Measurements from ENCODE around the gene PALB2. TPM values are rescaled to one million over a fixed set of nuclear protein-coding genes. Genes with fewer than 3 reads are reported as not detected.

Gene PALB2
- total and polyA plus RNA-seq, 10 of the 15 experiments (the other 5 are each of a cell fraction or from before 2014, with no cell fraction given) = 9.2 to 24.6 (median 17.6) TPM

DNA sequence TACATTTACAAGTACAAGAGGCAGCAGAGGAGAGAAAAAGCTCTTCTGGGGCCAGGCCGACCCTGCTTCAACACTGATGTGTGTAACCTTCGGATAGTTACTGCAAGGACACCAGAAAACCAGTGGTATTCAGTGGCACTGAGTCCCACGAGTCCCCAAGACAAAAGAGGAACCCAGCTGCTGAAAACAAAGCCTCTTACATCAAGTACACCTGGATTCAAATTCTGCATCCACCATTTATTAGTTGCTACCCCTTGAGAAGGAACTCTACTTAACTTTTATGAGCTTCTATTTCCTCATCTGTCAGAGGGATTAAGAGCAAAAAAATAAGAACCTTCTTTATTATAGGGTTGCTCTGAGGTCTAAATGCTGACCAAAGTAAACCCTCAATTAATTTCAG lies 86.6 kb downstream of the PALB2 start:
- no peak for DNase-seq (ENCODE audit: low read depth, low spot score)
- no peak overlapping the region for H3K4me3 ChIP-seq
- H4K20me1 ChIP-seq (ENCODE audit: control insufficient read depth, insufficient read depth) = no peaks in the 10 kb centered on the region
- ATAC-seq = no peak
- WGBS (ENCODE audit: insufficient coverage, insufficient replicate concordance, low lambda C conversion rate, missing lambda C conversion rate) = 96% methylated on average over 3 of the region's 3 CpGs
- H3K27ac ChIP-seq (ENCODE audit: control insufficient read depth, insufficient read depth) = no peak overlapping the region
- H3K9ac ChIP-seq (ENCODE audit: control insufficient read depth, insufficient read depth, low read length) = no peak overlapping the region
- ChIA-PET SMC1A (ENCODE audit: uncharacterized antibody, unreplicated experiment) (interaction anchor here (1.0 to 2.3 kb wide), 5 partner anchors 8 to 118 kb away, joined by 3 to 10 read pairs (median 6); no protein-coding TSS in a partner anchor), POLR2A (interaction anchor here (1.4 to 1.5 kb wide), 2 partner anchors 15 to 49 kb away, joined by 3 to 4 read pairs; no protein-coding TSS in a partner anchor), CTCF (interaction anchor here (0.7 to 5.0 kb wide), 5 partner anchors 42 to 120 kb away, joined by 3 to 35 read pairs (median 8); partner anchors contain the start of gene GGA2), RAD21 (ENCODE audit: unreplicated experiment) (interaction anchor here (2.8 kb wide), 1 partner anchor 49 kb away, joined by 15 read pairs; no protein-coding TSS in a partner anchor)
- no peaks in the 10 kb centered on the region for H3K27me3 ChIP-seq (replicated peaks in 1 of 2; ENCODE audit: control insufficient read depth in 2 of 2, insufficient read depth in 2 of 2, low read length in 1 of 2)
- peaks cover 9 to 15% of the 10 kb centered on the region in 2 experiments for H3K36me3 ChIP-seq (ENCODE audit: control insufficient read depth in 2 of 2, insufficient read depth in 2 of 2, low read length in 1 of 2)
- BruUV-seq (replicated peaks) = no TSS peak
- H3K4me1 ChIP-seq (ENCODE audit: control insufficient read depth, insufficient read depth, low read length) = no peaks in the 10 kb centered on the region; the same call in none of the 2 replicates
- H3K79me2 ChIP-seq (ENCODE audit: control insufficient read depth, insufficient read depth, low read length) = peaks cover 44% of the 10 kb centered on the region
- no peaks in the 10 kb centered on the region for H3K9me3 ChIP-seq (replicated peaks; ENCODE audit: control insufficient read depth, insufficient read depth, low read length)
- in situ Hi-C loops (cut with MboI) (no loop called here), intact Hi-C loops (cut with micrococcal nuclease; ENCODE audit: unreplicated experiment) (loop anchor here (10.0 kb wide), 1 partner anchor 90 kb away; no protein-coding TSS in a partner anchor)
- H3K4me2 ChIP-seq (ENCODE audit: control insufficient read depth, insufficient read depth) = no peak overlapping the region
- TF ChIP-seq RAD51 (IDR thresholded peaks at IDR 0.05) = no peak
- no peak for TF ChIP-seq ZNF217 (IDR thresholded peaks at IDR 0.05)
- TF ChIP-seq HDGF (IDR thresholded peaks at IDR 0.05) = no peak
- TF ChIP-seq SPI1 (IDR thresholded peaks at IDR 0.05; ENCODE audit: borderline replicate concordance, insufficient read depth, low read depth, low read length) = peak; percentile 18; the same call in 1 of the 2 replicates
- TF ChIP-seq IKZF2 (IDR thresholded peaks at IDR 0.05) = no peak
- no peak for TF ChIP-seq BMI1 (IDR thresholded peaks at IDR 0.05; ENCODE audit: borderline replicate concordance)
- TF ChIP-seq, protein P1, sequence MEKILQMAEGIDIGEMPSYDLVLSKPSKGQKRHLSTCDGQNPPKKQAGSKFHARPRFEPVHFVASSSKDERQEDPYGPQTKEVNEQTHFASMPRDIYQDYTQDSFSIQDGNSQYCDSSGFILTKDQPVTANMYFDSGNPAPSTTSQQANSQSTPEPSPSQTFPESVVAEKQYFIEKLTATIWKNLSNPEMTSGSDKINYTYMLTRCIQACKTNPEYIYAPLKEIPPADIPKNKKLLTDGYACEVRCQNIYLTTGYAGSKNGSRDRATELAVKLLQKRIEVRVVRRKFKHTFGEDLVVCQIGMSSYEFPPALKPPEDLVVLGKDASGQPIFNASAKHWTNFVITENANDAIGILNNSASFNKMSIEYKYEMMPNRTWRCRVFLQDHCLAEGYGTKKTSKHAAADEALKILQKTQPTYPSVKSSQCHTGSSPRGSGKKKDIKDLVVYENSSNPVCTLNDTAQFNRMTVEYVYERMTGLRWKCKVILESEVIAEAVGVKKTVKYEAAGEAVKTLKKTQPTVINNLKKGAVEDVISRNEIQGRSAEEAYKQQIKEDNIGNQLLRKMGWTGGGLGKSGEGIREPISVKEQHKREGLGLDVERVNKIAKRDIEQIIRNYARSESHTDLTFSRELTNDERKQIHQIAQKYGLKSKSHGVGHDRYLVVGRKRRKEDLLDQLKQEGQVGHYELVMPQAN (conservative IDR thresholded peaks at IDR 0.05) = no peak
- TF ChIP-seq, protein P2, sequence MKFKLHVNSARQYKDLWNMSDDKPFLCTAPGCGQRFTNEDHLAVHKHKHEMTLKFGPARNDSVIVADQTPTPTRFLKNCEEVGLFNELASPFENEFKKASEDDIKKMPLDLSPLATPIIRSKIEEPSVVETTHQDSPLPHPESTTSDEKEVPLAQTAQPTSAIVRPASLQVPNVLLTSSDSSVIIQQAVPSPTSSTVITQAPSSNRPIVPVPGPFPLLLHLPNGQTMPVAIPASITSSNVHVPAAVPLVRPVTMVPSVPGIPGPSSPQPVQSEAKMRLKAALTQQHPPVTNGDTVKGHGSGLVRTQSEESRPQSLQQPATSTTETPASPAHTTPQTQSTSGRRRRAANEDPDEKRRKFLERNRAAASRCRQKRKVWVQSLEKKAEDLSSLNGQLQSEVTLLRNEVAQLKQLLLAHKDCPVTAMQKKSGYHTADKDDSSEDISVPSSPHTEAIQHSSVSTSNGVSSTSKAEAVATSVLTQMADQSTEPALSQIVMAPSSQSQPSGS (IDR thresholded peaks at IDR 0.05; ENCODE audit: low read length) = no peak
- no peak overlapping the region for H2AFZ ChIP-seq (ENCODE audit: control insufficient read depth, low read depth, low read length)
- FAIRE-seq = no peak

Other genes starting within 250 kb of the PALB2 start
Only the 7 nearest of the 10 such genes appear.
- gene EARS2, start 84.0 kb downstream of the PALB2 start, total RNA-seq (2014; rRNA removed) = 38.0 and 39.0 TPM in 2 replicates
- 36.7 TPM in 2 replicates for gene EARS2, start 84.0 kb downstream of the PALB2 start, total RNA-seq (2014; rRNA removed; fragmentation: Illumina TruSeq; extraction: Trizol)
- gene EARS2, start 84.0 kb downstream of the PALB2 start, total RNA-seq (2021) = 28.8 and 32.1 TPM in 2 replicates
- 63.0 and 65.9 TPM in 2 replicates for gene EARS2, start 84.0 kb downstream of the PALB2 start, polyA plus RNA-seq (2011; rRNA removed)
- 41.3 and 47.9 TPM in 2 replicates for gene EARS2, start 84.0 kb downstream of the PALB2 start, polyA plus RNA-seq (2014; fragmentation: Illumina TruSeq; extraction: Trizol)
- gene EARS2, start 84.0 kb downstream of the PALB2 start, polyA plus RNA-seq (2014; fragmentation: Nextera tagmentation; extraction: Ambion mirVana) = 10 to 100 TPM; 12.9 to 27.0 TPM
- 27.3 and 39.8 TPM in 2 replicates for gene EARS2, start 84.0 kb downstream of the PALB2 start, polyA plus RNA-seq (2014; rRNA removed)
- gene EARS2, start 84.0 kb downstream of the PALB2 start, polyA plus RNA-seq (2016; fragmentation: Nextera tagmentation; extraction: Ambion mirVana) = 10 to 100 TPM; 31.0 to 34.8 TPM
- 31.3 and 38.3 TPM in 2 replicates for gene UBFD1, start 83.6 kb downstream of the PALB2 start, total RNA-seq (2014; rRNA removed)
- 18.1 and 19.0 TPM in 2 replicates for gene UBFD1, start 83.6 kb downstream of the PALB2 start, total RNA-seq (2014; rRNA removed; fragmentation: Illumina TruSeq; extraction: Trizol)
- gene UBFD1, start 83.6 kb downstream of the PALB2 start, total RNA-seq (2021) = 45.8 and 48.5 TPM in 2 replicates
- gene UBFD1, start 83.6 kb downstream of the PALB2 start, polyA plus RNA-seq (2011; rRNA removed) = 37.6 and 41.9 TPM in 2 replicates
- gene UBFD1, start 83.6 kb downstream of the PALB2 start, polyA plus RNA-seq (2014; fragmentation: Illumina TruSeq; extraction: Trizol) = 23.4 and 23.7 TPM in 2 replicates
- gene UBFD1, start 83.6 kb downstream of the PALB2 start, polyA plus RNA-seq (2014; fragmentation: Nextera tagmentation; extraction: Ambion mirVana) = 1 to 10 TPM; 7.3 to 7.9 TPM
- 31.1 and 40.7 TPM in 2 replicates for gene UBFD1, start 83.6 kb downstream of the PALB2 start, polyA plus RNA-seq (2014; rRNA removed)
- gene UBFD1, start 83.6 kb downstream of the PALB2 start, polyA plus RNA-seq (2016; fragmentation: Nextera tagmentation; extraction: Ambion mirVana) = 10 to 100 TPM; 33.2 to 38.6 TPM
- gene NDUFAB1, start 45.0 kb downstream of the PALB2 start, total RNA-seq (2014; rRNA removed) = 258 and 271 TPM in 2 replicates
- 115 and 123 TPM in 2 replicates for gene NDUFAB1, start 45.0 kb downstream of the PALB2 start, total RNA-seq (2014; rRNA removed; fragmentation: Illumina TruSeq; extraction: Trizol)
- 131 and 137 TPM in 2 replicates for gene NDUFAB1, start 45.0 kb downstream of the PALB2 start, total RNA-seq (2021)
- gene NDUFAB1, start 45.0 kb downstream of the PALB2 start, polyA plus RNA-seq (2011; rRNA removed) = 237 and 375 TPM in 2 replicates
- gene NDUFAB1, start 45.0 kb downstream of the PALB2 start, polyA plus RNA-seq (2014; fragmentation: Illumina TruSeq; extraction: Trizol) = 64.1 and 79.9 TPM in 2 replicates
- 100 to 1,000 TPM in 1 of 2 experiments, 10 to 100 TPM in 1; 99.8 to 226 TPM for gene NDUFAB1, start 45.0 kb downstream of the PALB2 start, polyA plus RNA-seq (2014; fragmentation: Nextera tagmentation; extraction: Ambion mirVana)
- 325 and 378 TPM in 2 replicates for gene NDUFAB1, start 45.0 kb downstream of the PALB2 start, polyA plus RNA-seq (2014; rRNA removed)
- gene NDUFAB1, start 45.0 kb downstream of the PALB2 start, polyA plus RNA-seq (2016; fragmentation: Nextera tagmentation; extraction: Ambion mirVana) = 100 to 1,000 TPM; 564 to 584 TPM
- gene DCTN5, start 156 bp upstream of the PALB2 start, total RNA-seq (2014; rRNA removed) = 49.1 and 61.9 TPM in 2 replicates
- 66.6 and 69.3 TPM in 2 replicates for gene DCTN5, start 156 bp upstream of the PALB2 start, total RNA-seq (2014; rRNA removed; fragmentation: Illumina TruSeq; extraction: Trizol)
- 84.7 and 86.6 TPM in 2 replicates for gene DCTN5, start 156 bp upstream of the PALB2 start, total RNA-seq (2021)
- gene DCTN5, start 156 bp upstream of the PALB2 start, polyA plus RNA-seq (2011; rRNA removed) = 153 and 159 TPM in 2 replicates
- 97.1 and 108 TPM in 2 replicates for gene DCTN5, start 156 bp upstream of the PALB2 start, polyA plus RNA-seq (2014; fragmentation: Illumina TruSeq; extraction: Trizol)
- 10 to 100 TPM; 69.2 to 72.5 TPM for gene DCTN5, start 156 bp upstream of the PALB2 start, polyA plus RNA-seq (2014; fragmentation: Nextera tagmentation; extraction: Ambion mirVana)
- gene DCTN5, start 156 bp upstream of the PALB2 start, polyA plus RNA-seq (2014; rRNA removed) = 66.4 and 76.2 TPM in 2 replicates
- 100 to 1,000 TPM; 123 to 126 TPM for gene DCTN5, start 156 bp upstream of the PALB2 start, polyA plus RNA-seq (2016; fragmentation: Nextera tagmentation; extraction: Ambion mirVana)
- 67.2 and 79.9 TPM in 2 replicates for gene PLK1, start 37.6 kb upstream of the PALB2 start, total RNA-seq (2014; rRNA removed)
- gene PLK1, start 37.6 kb upstream of the PALB2 start, total RNA-seq (2014; rRNA removed; fragmentation: Illumina TruSeq; extraction: Trizol) = 23.4 and 27.3 TPM in 2 replicates
- 120 and 124 TPM in 2 replicates for gene PLK1, start 37.6 kb upstream of the PALB2 start, total RNA-seq (2021)
- 31.1 and 59.2 TPM in 2 replicates for gene PLK1, start 37.6 kb upstream of the PALB2 start, polyA plus RNA-seq (2011; rRNA removed)
- gene PLK1, start 37.6 kb upstream of the PALB2 start, polyA plus RNA-seq (2014; fragmentation: Illumina TruSeq; extraction: Trizol) = 145 and 189 TPM in 2 replicates
- gene PLK1, start 37.6 kb upstream of the PALB2 start, polyA plus RNA-seq (2014; fragmentation: Nextera tagmentation; extraction: Ambion mirVana) = 10 to 100 TPM; 11.3 to 19.5 TPM
- gene PLK1, start 37.6 kb upstream of the PALB2 start, polyA plus RNA-seq (2014; rRNA removed) = 89.2 and 107 TPM in 2 replicates
- gene PLK1, start 37.6 kb upstream of the PALB2 start, polyA plus RNA-seq (2016; fragmentation: Nextera tagmentation; extraction: Ambion mirVana) = 100 to 1,000 TPM; 184 to 191 TPM
- 0.51 and 0.71 TPM in 2 replicates for gene ERN2, start 71.9 kb upstream of the PALB2 start, total RNA-seq (2014; rRNA removed)
- gene ERN2, start 71.9 kb upstream of the PALB2 start, total RNA-seq (2014; rRNA removed; fragmentation: Illumina TruSeq; extraction: Trizol) = 0.09 and 0.36 TPM in 2 replicates
- gene ERN2, start 71.9 kb upstream of the PALB2 start, total RNA-seq (2021) = 0.11 and 0.95 TPM in 2 replicates
- gene ERN2, start 71.9 kb upstream of the PALB2 start, polyA plus RNA-seq (2011; rRNA removed) = 0.14 TPM in 1 of 2 replicates, not detected in the other
- gene ERN2, start 71.9 kb upstream of the PALB2 start, polyA plus RNA-seq (2014; fragmentation: Illumina TruSeq; extraction: Trizol) = not detected in 2 replicates
- gene ERN2, start 71.9 kb upstream of the PALB2 start, polyA plus RNA-seq (2014; fragmentation: Nextera tagmentation; extraction: Ambion mirVana) = not detected
- 0.46 TPM in 1 of 2 replicates, not detected in the other for gene ERN2, start 71.9 kb upstream of the PALB2 start, polyA plus RNA-seq (2014; rRNA removed)
- under 1 TPM in 1 of 2 experiments, not detected in 1; 0.06 TPM for gene ERN2, start 71.9 kb upstream of the PALB2 start, polyA plus RNA-seq (2016; fragmentation: Nextera tagmentation; extraction: Ambion mirVana)
- gene CHP2, start 113.7 kb upstream of the PALB2 start, total RNA-seq (2014; rRNA removed) = not detected in 2 replicates
- gene CHP2, start 113.7 kb upstream of the PALB2 start, total RNA-seq (2014; rRNA removed; fragmentation: Illumina TruSeq; extraction: Trizol) = not detected in 2 replicates
- 0.08 TPM in 1 of 2 replicates, not detected in the other for gene CHP2, start 113.7 kb upstream of the PALB2 start, total RNA-seq (2021)
- gene CHP2, start 113.7 kb upstream of the PALB2 start, polyA plus RNA-seq (2011; rRNA removed) = not detected in 2 replicates
- gene CHP2, start 113.7 kb upstream of the PALB2 start, polyA plus RNA-seq (2014; fragmentation: Illumina TruSeq; extraction: Trizol) = not detected in 2 replicates
- gene CHP2, start 113.7 kb upstream of the PALB2 start, polyA plus RNA-seq (2014; fragmentation: Nextera tagmentation; extraction: Ambion mirVana) = not detected
- gene CHP2, start 113.7 kb upstream of the PALB2 start, polyA plus RNA-seq (2014; rRNA removed) = not detected in 2 replicates
- not detected for gene CHP2, start 113.7 kb upstream of the PALB2 start, polyA plus RNA-seq (2016; fragmentation: Nextera tagmentation; extraction: Ambion mirVana)